Suppressor macrophage (primary cell): ENCODE data around the gene CIDEC.
A peak's percentile ranks its signal among the peaks of the same experiment; 100 is the strongest.

Experiments used
- DNase-seq, 4 experiments: peaks; one replicate each; pipeline ENCODE4 v3.0.0-alpha.2; 2020 to 2022

Gene CIDEC

DNA sequence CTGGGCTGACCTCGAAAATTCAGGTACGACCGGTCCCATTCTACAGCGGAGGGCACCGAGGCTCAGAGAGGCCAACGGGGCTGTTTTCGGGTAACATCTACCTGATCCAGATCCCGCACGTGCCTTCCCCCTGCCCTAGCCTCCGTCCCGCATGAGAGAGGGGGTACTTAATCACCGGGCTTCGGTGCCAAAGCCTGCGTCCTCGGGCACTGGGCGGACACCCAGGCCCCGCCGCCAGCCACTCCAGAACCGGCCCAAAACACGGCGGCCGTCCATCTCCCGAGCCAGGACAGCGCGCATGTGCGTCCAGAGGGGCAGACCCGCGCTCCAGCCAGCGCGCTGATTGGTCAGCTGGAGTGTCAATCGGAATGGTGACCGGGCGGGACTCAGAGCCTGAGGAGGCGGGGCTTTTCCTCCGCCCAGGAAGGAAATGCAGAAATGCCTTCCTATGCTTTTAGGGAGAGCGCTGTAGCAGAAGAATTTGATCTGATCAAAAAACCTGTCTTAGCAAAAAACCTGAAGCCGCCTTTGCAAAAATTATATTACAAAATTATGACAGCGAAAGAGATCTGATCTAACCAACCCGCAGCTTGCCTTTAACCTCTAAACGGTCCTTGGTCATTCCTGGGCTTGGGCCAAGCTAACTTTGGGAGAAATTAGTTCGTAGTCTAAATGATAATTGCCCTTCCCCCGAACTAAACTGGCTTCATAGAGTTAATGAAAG lies 36.2 kb downstream of the CIDEC start, which contains the start of gene RPUSD3:
Gene RPUSD3 (minus strand): TSS at position 294 of the 724 bp plus-strand sequence. CDS start 18 bp downstream, at position 276.
- peak; percentile 98 to 99 (median 98) for DNase-seq

- DNase-seq: no peak
Observed at GRCh38 chr3:9841015-9841414, 39.0 kb downstream of the CIDEC start.

- DNase-seq: no peak
Observed at GRCh38 chr3:9838856-9839255, 41.2 kb downstream of the CIDEC start.

- peak; percentile 29 to 46 (median 43) for DNase-seq
Observed at GRCh38 chr3:9837701-9838582, 42.1 kb downstream of the CIDEC start.

GRCh38 chr3:9834520-9835380 lies 45.3 kb downstream of the CIDEC start:
- DNase-seq: no peak

- DNase-seq: no peak
Observed at GRCh38 chr3:9833078-9833477, 47.0 kb downstream of the CIDEC start.

DNA sequence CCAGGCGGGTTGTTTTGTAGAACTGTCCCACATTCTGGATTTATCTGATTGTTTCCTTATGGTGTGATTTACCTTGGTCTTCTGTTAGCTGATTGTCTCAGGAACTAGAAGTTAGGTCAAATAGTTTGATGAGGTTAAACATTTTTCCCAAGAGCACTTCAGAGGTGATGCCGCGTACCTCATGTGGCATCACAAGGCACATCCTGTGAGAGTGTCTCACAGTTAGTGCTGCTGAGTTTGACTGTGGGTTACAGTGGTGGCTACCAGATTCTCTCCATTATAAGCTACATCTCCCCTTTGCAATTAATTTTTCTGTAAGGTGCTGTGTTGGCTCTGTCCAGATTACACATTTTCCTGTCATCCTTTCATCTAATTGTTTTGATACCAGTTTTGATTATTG lies 48.8 kb downstream of the CIDEC start:
- no peak for DNase-seq

DNA sequence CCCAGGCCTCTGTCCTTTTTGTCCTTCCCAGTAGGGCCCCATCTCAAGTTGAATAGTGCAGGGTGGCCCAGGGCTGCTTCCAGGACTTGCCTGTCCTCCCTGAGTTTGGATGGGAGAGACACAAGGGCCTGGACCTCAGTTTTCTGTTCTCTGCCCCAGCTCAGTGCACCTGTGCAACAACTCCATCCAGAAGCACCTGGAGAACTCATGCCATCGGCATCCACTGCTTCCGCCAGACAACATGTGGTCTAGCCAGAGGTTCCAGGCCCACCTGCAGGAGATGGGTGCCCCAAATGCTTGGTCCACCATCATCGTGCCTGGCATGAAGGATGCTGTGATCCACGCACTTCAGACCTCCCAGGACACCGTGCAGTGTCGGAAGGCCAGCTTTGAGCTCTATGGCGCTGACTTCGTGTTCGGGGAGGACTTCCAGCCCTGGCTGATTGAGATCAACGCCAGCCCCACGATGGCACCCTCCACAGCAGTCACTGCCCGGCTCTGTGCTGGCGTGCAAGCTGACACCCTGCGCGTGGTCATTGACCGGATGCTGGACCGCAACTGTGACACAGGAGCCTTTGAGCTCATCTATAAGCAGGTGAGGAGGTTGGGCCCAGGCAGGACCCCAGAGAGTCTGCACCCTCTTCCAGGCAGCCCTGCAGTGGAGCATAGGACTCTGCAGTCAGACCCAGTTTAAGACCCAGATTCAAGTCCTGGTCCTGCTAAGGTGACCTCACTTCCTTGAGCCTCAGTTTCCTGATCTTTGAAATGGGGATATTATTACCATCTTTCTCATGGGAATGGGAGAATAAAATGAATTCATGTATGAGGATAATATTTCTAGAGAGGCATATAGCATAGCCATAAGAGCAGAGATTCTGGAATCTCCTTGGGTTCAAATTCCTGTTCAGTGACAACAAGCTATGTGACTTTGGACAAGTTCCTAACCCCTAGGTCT lies 51.0 kb downstream of the CIDEC start:
- no peak for DNase-seq

GRCh38 chr3:9826815-9827573 lies 53.1 kb downstream of the CIDEC start:
- peak in 3 of 4 experiments; percentile 21 to 39 (median 29) for DNase-seq

- DNase-seq: no peak
Observed at GRCh38 chr3:9825451-9826040, 54.5 kb downstream of the CIDEC start.

DNA sequence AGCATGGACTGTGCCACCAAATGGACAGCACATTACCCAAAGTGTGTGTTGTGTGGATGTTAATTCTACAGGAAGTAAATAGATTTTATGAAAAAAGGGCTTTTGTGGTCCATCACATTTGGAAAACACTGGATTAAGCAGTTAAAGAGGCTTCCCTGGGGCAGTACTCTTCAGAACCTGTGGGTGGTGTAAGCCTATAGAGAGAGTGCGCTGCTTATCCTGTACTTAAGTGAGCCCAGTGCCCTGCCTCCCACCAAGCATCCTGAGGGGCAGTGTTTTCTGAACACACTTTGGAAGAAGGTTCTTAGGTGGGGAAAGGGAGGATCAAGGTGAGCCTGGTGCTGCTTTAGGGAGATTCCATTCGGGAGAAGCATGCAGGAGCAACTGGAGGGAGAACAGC lies 59.1 kb downstream of the CIDEC start:
- no peak for DNase-seq

DNA sequence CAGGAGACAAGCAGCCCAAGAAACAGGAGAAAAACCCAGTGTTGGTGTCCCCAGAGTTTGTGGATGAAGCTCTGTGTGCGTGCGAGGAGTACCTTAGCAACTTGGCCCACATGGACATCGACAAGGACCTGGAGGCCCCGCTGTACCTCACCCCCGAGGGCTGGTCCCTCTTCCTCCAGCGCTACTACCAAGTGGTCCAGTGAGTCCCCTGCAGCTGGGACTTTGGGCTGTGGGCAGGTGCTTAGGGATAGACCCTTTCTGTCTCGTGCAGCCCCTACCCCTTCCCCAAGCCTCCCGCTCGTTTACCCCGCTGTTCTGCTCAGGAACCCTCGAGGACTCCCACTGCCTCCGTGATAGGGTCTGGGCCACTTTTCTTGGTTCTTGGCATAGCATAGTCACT lies 59.5 kb downstream of the CIDEC start:
- DNase-seq: no peak

- no peak for DNase-seq
Observed at GRCh38 chr3:9818666-9819335, 61.3 kb downstream of the CIDEC start.

DNA sequence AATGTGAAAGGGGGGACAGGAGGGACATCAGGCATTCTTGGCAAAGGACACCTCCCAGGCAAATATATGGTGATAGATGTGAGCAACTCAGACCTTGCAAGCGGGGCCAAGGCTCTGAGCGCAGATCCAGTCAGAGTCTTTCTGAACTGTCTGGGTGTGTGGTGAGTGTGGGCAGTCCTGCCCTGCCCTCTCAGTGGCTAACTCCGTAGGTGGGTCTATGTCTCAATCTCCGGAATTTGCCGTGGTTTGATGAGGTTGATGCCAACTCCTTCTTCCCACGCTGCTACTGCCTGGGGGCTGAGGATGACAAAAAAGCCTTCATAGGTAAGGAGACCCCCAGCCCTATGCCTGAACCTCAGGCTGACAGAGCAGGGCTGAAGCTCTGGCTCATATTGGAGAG lies 62.6 kb downstream of the CIDEC start:
- DNase-seq: peak in 3 of 4 experiments; percentile 24 to 47 (median 34)
